Thyroid gland (tissue), 4 donors: ENCODE data around the gene COL4A1. TPM values are rescaled to one million over a fixed set of nuclear protein-coding genes. Genes with fewer than 3 reads are reported as not detected.

Experiments
- DNase-seq, 2 donors: peaks; one replicate each; pipeline ENCODE4 v3.0.0-alpha.2; 2019
- H3K27ac ChIP-seq, 3 donors: fragments of 200-600 bp; sonication (generic); 1 replicate in 2 of 3; 2 replicates in 1 of 3; pipeline ENCODE4 v1.5.1; 2016 to 2019; ENCODE audit warnings: mild to moderate bottlenecking in 1 of 3, moderate library complexity in 1 of 3
- H3K27me3 ChIP-seq: fragments of 200-600 bp; sonication (generic); one replicate; pipeline ENCODE4 v1.5.1; 2019
- H3K36me3 ChIP-seq, 2 donors: fragments of 200-600 bp; sonication (generic); one replicate each; pipeline ENCODE4 v1.5.1; 2016 to 2019
- H3K4me1 ChIP-seq, 2 donors: fragments of 200-600 bp; sonication (generic); one replicate each; pipeline ENCODE4 v1.5.1; 2017 to 2019
- H3K4me3 ChIP-seq, 3 donors: fragments of 200-600 bp; sonication (generic); replicated peaks in 1 of 3; 1 replicate in 2 of 3; 2 replicates in 1 of 3; pipeline ENCODE4 v1.5.1; 2016; ENCODE audit warnings: mild to moderate bottlenecking in 1 of 3
- H3K9me3 ChIP-seq: fragments of 200-600 bp; sonication (generic); one replicate; pipeline ENCODE4 v1.5.1; 2017
- POLR2A ChIP-seq, 2 donors: fragments of 450-650 bp; IDR thresholded peaks; one replicate each; pipeline ENCODE4 v1.6.1; 2017; ENCODE audit warnings: antibody characterized with exemption in 2 of 2, mild to moderate bottlenecking in 2 of 2, moderate library complexity in 1 of 2
- WGBS, 2 donors: methylation state at CpG; one replicate each; pipeline ENCODE4 v1.1.5; 2017; 5-methylcytosine and 5-hydroxymethylcytosine counted together
- intact Hi-C: fragments of 100-400 bp; cut with DNase I; formaldehyde crosslinking; loops from one replicate; pipeline ENCODE4 v1.15.1; 2023
- total RNA-seq, 4 donors: library from RNA; depleted of rRNA; stranded (reverse); fragments of >200 nt; gene quantifications; one replicate each; pipeline ENCODE4 v1.2.3, GENCODE V29; 2016
- TF ChIP-seq, protein P1 (sequence below), 6 experiments: fragments of 200-600 bp in 3 of 6; fragments of 450-650 bp in 3 of 6; sonication (generic) in 3 of 6; IDR thresholded peaks; one replicate each; pipeline ENCODE4 v1.5.1; 2016 to 2019; ENCODE audit warnings: antibody characterized with exemption in 6 of 6, mild to moderate bottlenecking in 2 of 6, inconsistent platforms in 1 of 6, moderate library complexity in 1 of 6

Gene COL4A1
- total RNA-seq, 4 donors from 2014 or later = 71.3 to 161 (median 112) TPM

- H3K36me3 ChIP-seq = no peaks in the 10 kb centered on the region
- H3K4me3 ChIP-seq = no peak overlapping the region
- H3K9me3 ChIP-seq = no peaks in the 10 kb centered on the region
- no peak overlapping the region for H3K27ac ChIP-seq
- no peaks in the 10 kb centered on the region for H3K27me3 ChIP-seq
- DNase-seq = no peak
- intact Hi-C loops = no loop called here
- H3K4me1 ChIP-seq = peaks cover 45 to 65% of the 10 kb centered on the region in 2 donors
- TF ChIP-seq, protein P1, sequence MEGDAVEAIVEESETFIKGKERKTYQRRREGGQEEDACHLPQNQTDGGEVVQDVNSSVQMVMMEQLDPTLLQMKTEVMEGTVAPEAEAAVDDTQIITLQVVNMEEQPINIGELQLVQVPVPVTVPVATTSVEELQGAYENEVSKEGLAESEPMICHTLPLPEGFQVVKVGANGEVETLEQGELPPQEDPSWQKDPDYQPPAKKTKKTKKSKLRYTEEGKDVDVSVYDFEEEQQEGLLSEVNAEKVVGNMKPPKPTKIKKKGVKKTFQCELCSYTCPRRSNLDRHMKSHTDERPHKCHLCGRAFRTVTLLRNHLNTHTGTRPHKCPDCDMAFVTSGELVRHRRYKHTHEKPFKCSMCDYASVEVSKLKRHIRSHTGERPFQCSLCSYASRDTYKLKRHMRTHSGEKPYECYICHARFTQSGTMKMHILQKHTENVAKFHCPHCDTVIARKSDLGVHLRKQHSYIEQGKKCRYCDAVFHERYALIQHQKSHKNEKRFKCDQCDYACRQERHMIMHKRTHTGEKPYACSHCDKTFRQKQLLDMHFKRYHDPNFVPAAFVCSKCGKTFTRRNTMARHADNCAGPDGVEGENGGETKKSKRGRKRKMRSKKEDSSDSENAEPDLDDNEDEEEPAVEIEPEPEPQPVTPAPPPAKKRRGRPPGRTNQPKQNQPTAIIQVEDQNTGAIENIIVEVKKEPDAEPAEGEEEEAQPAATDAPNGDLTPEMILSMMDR (IDR thresholded peaks at IDR 0.05) = no peak
- no peak for TF ChIP-seq POLR2A (IDR thresholded peaks at IDR 0.05)
- 93 to 96% methylated on average over 12 of the region's 12 CpGs for WGBS, 2 donors
These were observed 26.9 kb upstream of the COL4A1 start for GRCh38 chr13:110333837-110334236.

- no peaks in the 10 kb centered on the region for H3K9me3 ChIP-seq
- peaks cover 37 to 64% of the 10 kb centered on the region in 2 donors for H3K4me1 ChIP-seq
- WGBS, 2 donors = 79 to 92% methylated on average over 2 of the region's 2 CpGs
- no peaks in the 10 kb centered on the region for H3K27me3 ChIP-seq
- intact Hi-C loops = no loop called here
- no peaks in the 10 kb centered on the region for H3K36me3 ChIP-seq
- H3K27ac ChIP-seq = peak overlapping the region in 1 of 3 donors; percentile 70
- peak in 1 of 2 donors; percentile 0 for DNase-seq
- H3K4me3 ChIP-seq = no peak overlapping the region
- TF ChIP-seq POLR2A (IDR thresholded peaks at IDR 0.05) = no peak
- TF ChIP-seq, protein P1 (IDR thresholded peaks at IDR 0.05) = no peak
These were observed 25.8 kb upstream of the COL4A1 start for GRCh38 chr13:110332750-110333149.

GRCh38 chr13:110331362-110331761 lies 24.4 kb upstream of the COL4A1 start:
- Histone ChIP-seq H3K4me3 (no peak overlapping the region), H3K27ac (peak overlapping the region; percentile 70 to 92 (median 90)), H3K36me3 (no peaks in the 10 kb centered on the region), H3K27me3 (no peaks in the 10 kb centered on the region), H3K4me1 (peaks cover 48 to 66% of the 10 kb centered on the region in 2 donors), H3K9me3 (no peaks in the 10 kb centered on the region)
- peak; percentile 84 to 87 for DNase-seq
- intact Hi-C loops = no loop called here
- WGBS, 2 donors = 14 to 29% methylated on average over 11 of the region's 11 CpGs
- TF ChIP-seq, protein P1 (IDR thresholded peaks at IDR 0.05) = no peak
- peak in 1 of 2 donors; percentile 40 for TF ChIP-seq POLR2A (IDR thresholded peaks at IDR 0.05)

GRCh38 chr13:110330491-110331011 lies 23.6 kb upstream of the COL4A1 start:
- WGBS, 2 donors = 33 to 47% methylated on average over 11 of the region's 11 CpGs
- peak; percentile 42 for DNase-seq
- Histone ChIP-seq H3K9me3 (no peaks in the 10 kb centered on the region), H3K27ac (peak overlapping the region; percentile 70 to 92 (median 90)), H3K27me3 (no peaks in the 10 kb centered on the region), H3K4me3 (no peak overlapping the region), H3K36me3 (no peaks in the 10 kb centered on the region), H3K4me1 (peaks cover 54 to 71% of the 10 kb centered on the region in 2 donors)
- TF ChIP-seq POLR2A (IDR thresholded peaks at IDR 0.05) = no peak
- TF ChIP-seq, protein P1 (IDR thresholded peaks at IDR 0.05) = no peak
- intact Hi-C loops = no loop called here

GRCh38 chr13:110329798-110330461 lies 23.0 kb upstream of the COL4A1 start:
- H3K4me3 ChIP-seq = no peak overlapping the region
- H3K4me1 ChIP-seq = peaks cover 60 to 77% of the 10 kb centered on the region in 2 donors
- peak in 1 of 2 donors; percentile 5 for DNase-seq
- TF ChIP-seq, protein P1 (IDR thresholded peaks at IDR 0.05) = no peak
- no peak for TF ChIP-seq POLR2A (IDR thresholded peaks at IDR 0.05)
- H3K27me3 ChIP-seq = no peaks in the 10 kb centered on the region
- H3K27ac ChIP-seq = peak overlapping the region; percentile 70 to 92 (median 90)
- WGBS, 2 donors = 79 to 80% methylated on average over 21 of the region's 21 CpGs
- H3K36me3 ChIP-seq = no peaks in the 10 kb centered on the region
- H3K9me3 ChIP-seq = no peaks in the 10 kb centered on the region
- intact Hi-C loops = no loop called here
